HG03025 (cell line): ENCODE results near the gene FAF1.

ENCODE experiments used
- ATAC-seq: cut with Tn5 transposase; IDR thresholded peaks from one replicate; pipeline ENCODE4 v1.9.1; 2021; ENCODE audit warnings: mild to moderate bottlenecking, moderate library complexity; ENCODE audit not compliant: unreplicated experiment, low FRiP score

Gene FAF1

GRCh38 chr1:50659107-50659662 is 300.9 kb downstream of the FAF1 start:
- no peak for ATAC-seq

- no peak for ATAC-seq
These were observed 301.5 kb downstream of the FAF1 start for GRCh38 chr1:50658459-50659076.

DNA sequence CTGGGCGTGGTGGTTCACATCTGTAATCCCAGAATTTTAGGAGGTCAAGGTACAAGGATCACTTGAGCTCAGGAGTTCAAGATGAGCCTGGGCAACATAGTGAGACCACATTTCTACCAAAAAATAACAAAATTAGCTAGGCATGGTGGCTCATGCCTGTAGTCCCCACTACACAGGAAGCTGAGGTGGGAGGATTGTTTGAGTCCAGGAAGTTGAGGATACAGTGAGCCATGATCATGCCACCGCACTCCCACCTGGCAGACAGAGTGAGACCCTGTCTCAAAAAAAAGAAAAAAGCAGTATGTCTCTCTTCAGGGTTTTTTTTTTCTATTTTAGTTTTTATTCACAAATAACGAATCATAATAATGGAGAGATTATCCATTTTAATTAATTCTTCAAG is 303.1 kb downstream of the FAF1 start:
- ATAC-seq: no peak

DNA sequence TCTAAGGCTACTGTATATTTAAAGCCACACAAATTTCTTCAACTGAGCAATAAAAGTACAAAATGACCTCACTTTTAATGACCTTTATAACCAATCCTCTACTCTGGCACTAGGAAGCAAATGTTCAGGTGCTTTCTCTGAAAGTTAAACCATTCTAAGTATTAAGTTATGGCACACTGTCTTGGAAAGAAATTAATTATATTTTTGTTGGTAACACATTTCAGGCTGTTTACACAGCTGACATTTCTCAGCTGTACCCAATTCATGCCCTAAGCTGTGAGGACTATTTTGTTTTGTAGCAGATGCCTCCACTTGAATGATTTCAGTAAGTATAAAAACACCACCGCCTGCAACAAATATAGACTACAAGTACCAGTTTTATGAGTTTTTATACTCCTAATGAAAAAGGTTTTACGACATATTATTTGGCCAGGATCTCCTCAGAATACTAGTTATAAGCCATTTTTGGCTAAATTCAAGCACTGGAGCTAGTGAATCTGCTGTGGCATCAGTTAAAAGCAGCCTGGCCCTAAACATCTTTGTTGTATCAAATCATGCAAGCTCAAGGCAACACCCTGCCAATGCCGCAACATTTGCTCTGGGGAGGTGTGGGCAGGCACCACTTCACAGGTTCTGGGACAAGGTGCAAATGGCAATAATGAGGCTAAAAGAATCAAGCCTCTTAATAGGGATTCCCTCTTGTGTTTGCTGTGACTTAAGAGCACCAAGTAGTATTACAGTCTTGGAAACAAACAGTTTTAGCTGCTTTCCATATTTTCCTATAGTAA is 308.4 kb downstream of the FAF1 start:
- ATAC-seq: no peak

DNA sequence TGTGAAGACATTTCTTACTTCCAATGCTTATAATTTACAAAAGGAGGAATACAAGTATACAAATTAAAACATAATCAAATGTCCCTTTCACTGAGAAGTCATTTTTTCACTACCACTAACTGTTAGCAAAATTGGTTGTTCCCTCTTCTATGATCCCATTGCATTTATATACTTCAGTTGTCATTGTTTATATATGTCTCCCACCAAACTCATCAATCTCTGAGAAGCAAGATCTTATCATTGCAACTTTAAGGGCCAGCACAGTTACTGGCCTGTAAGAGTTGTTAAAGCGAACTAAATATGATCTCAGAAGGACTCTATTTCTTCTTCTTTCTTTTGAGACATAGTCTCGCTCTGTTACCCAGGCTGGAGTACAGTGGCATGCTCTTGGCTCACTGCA is 313.5 kb downstream of the FAF1 start:
- no peak for ATAC-seq

DNA sequence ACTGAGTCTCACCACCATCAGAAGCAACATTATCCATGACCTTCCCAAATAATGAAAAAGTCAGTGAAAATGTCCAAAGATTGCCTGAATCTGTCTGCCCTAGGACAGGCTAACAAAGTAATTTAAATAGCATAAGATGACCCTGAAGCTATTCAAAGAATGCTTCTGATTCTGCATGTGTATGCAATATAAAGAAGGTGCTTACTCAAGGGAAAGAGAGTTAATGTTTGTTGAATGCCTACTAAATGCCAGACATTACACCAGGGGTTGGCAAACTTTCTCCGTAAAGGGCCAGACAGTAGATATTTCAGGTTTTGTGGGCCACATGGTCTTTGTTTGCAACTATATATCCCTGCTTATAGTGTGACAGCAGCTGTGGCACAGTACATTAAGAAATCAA is 314.9 kb downstream of the FAF1 start:
- no peak for ATAC-seq

DNA sequence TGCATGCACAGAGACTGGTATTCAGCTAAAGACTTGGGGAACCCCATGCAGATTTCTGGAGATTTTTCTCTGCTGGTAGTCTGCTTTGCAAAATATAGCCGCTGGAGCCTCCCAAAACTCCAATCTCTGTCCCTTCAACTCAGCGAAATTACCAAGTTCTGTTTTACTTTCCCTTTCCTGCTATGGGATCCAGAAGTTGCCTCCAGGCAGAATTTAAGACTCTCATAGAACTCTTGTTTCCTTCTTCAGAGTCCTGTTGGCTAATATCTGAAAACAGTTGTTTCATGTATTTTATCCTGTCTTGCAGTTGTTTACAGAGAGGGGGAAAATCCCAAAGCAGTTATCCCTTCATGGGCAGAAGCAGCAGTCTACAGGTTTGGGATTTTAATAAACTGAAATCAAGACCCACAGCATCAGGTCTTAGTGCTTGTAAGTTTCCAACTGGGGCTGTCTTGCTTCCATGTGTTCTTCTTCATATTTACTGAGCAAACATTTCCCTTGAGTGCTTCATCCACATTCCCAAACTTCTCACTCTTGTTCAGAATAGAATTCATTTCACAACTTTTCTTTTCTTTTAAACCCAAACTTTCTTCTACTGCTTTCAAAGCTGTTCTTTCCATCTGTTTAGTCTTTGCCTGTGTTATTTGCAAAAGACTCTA is 315.5 kb downstream of the FAF1 start:
- no peak for ATAC-seq

- no peak for ATAC-seq
These were observed 322.6 kb downstream of the FAF1 start for GRCh38 chr1:50637460-50637859.

DNA sequence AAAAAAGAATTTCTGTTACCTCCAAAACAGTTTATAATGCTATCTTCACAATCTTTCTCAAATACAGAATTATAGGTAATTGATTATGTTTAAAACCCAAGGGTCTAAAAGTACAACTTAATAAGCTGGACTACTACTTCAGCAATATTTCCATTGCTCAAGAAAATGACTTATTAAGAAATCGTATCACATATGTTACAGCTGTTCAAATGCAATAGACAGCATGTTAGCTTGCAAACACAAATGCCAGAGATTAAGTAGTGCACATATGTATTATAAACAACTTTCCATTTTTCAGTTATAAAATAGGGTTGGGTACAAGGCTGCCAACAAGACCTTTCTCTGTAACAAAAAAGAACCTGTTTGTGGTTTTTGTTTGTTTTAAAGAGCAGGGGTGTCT is 325.8 kb downstream of the FAF1 start:
- ATAC-seq: no peak

DNA sequence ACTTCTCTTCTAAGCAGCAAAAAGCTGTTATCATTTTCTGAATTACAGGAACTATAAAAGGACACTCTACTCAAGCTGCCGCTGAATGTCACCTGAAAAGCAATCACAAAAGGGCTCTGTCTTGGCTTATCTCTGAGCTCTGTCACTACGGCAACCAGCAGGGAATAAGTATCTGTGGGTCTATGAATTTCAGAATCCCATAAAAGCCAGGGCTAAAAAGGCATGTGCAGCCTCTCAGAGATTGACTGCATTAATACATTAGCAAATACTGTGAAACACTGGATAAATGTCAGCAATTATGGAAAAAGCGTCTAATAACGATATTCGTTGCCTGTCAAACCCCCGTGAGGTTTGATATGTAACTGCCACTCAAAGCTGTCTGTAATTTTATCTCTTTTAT is 326.6 kb downstream of the FAF1 start:
- no peak for ATAC-seq

DNA sequence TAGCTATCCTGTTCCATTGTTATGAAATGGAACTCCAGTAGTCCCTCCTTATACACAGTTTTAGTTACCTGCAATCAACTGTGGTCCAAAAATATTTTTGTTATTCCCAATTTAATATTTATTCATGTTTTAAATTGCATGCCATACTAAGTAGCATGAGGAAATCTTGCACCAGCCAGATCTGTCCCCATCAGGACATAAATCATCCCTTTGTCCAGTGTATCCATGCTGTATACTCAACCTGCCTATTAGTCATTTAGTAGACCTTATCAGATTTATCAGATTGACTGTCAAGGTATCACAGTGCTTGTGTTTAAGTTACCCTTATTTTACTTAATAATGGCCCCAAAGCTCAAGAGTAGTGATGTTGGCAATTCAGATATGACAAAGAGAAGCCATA is 328.9 kb downstream of the FAF1 start:
- no peak for ATAC-seq

GRCh38 chr1:50622259-50622658 is 337.8 kb downstream of the FAF1 start:
- ATAC-seq: no peak

- ATAC-seq: no peak
These were observed 339.3 kb downstream of the FAF1 start for GRCh38 chr1:50620680-50621329.

- no peak for ATAC-seq
These were observed 344.9 kb downstream of the FAF1 start for GRCh38 chr1:50615036-50615750.

DNA sequence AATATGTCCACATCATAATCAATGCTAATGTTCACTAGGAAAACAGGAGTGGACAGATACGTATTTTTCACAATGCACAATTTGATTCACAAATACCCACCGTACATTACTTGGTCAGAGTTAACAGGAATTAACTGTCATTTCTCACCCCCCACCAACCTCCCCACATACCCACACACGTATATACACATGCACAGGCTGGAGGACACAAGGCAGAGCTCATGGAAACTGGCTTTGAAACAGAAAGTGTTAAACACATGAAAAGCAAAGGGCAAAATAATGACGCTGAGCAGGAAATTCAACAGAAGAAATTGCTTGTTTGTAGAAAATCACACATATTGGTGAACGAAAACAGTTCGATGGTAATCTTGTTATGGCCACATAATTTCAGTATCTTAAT is 348.4 kb downstream of the FAF1 start:
- ATAC-seq: no peak

- no peak for ATAC-seq
These were observed 349.5 kb downstream of the FAF1 start for GRCh38 chr1:50610563-50610962.

- ATAC-seq: no peak
These were observed 350.6 kb downstream of the FAF1 start for GRCh38 chr1:50609508-50609907.

- ATAC-seq: no peak
These were observed 354.7 kb downstream of the FAF1 start for GRCh38 chr1:50605186-50605875.

DNA sequence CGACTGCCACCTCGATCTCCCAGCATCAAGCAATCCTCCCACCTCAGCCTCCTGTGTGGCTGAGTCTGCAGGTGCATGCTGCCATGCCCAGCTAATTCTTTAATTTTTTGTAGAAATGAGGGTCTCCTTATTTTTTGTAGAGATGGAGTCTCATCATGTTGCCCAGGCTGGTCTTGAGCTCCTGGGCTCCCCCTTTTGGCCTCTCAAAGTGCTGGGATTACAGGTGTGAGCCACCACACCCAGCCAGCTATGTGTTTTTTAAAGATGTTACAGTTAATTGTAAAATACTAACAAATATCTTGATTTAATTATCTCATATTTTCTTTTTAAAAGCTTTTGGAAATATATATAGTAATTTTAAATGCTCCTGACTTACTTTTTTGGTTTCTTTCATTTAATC is 355.5 kb downstream of the FAF1 start:
- ATAC-seq: no peak
